Smooth muscle cell of the coronary artery (primary cell): ENCODE results near the gene PPFIBP2. TPM values are rescaled to one million over a fixed set of nuclear protein-coding genes. Genes with fewer than 3 reads are reported as not detected.

Source experiments
- total RNA-seq: library from RNA; depleted of rRNA; stranded (reverse); fragments of >200 nt; gene quantifications from 2 replicates; pipeline ENCODE4 v1.2.3, GENCODE V29; 2014; ENCODE audit warnings: low replicate concordance

PPFIBP2 gene
- 35.0 and 37.8 TPM in 2 replicates for total RNA-seq

GRCh38 chr11:7513234-7514098 is at the start of gene PPFIBP2:
PPFIBP2 (plus strand) TSS chr11:7513999; CDS start chr11:7549476, 35,477 bp downstream.

GRCh38 chr11:7485186-7486097 is 28.4 kb upstream of the PPFIBP2 start, which contains the start of gene OLFML1:
OLFML1 (plus strand) TSS chr11:7485506; CDS start chr11:7485876, 370 bp downstream.

GRCh38 chr11:7672960-7673723 is 159.3 kb downstream of the PPFIBP2 start, which contains the start of gene CYB5R2:
CYB5R2 (minus strand) TSS chr11:7673500; CDS start chr11:7672825, 675 bp downstream.

Other genes with a start within 250 kb of the PPFIBP2 start
- 0.15 and 53.7 TPM in 2 replicates for gene OLFML1, start 28.5 kb upstream of the PPFIBP2 start, total RNA-seq
- gene CYB5R2, start 159.5 kb downstream of the PPFIBP2 start, total RNA-seq: 1.8 and 17.0 TPM in 2 replicates
- not detected in 2 replicates for gene OVCH2, start 192.5 kb downstream of the PPFIBP2 start, total RNA-seq